Measurements from ENCODE around the gene HMGN5. TPM values are rescaled to one million over a fixed set of nuclear protein-coding genes. Genes with fewer than 3 reads are reported as not detected.

HMGN5 gene
- total and polyA plus RNA-seq, 2 of the 8 experiments (the other 6 are each of a cell fraction or from before 2014, with no cell fraction given) = 6.0 to 20.4 TPM

DNA sequence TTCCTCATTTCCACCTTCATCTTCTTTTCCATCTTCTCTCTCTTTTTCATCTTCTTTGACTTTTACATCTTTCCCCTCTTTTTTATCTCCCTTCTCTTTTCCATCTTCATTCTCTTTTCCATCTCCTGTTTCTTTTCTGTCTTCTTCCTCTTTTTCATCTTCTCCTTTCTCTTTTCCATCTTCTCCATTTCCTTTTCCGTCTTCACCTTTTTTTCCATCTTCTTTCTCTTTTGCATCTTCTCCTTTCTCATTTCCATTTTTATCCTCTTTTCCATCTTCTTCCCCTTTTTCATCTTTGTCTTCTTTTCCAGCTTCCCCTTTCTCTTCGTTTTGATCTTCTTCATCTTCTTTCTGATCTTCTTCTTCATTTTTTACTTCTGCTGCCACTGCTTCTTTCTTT is 87.0 kb downstream of the HMGN5 start:
- Histone ChIP-seq H3K79me2 (ENCODE audit: control insufficient read depth in 1 of 2, insufficient read depth in 2 of 2, low read length in 2 of 2) (peaks cover 0 to 8% of the 10 kb centered on the region in 2 experiments; a peak in 2 of 4 replicates), H4K5ac (ENCODE audit: insufficient read length, low read depth, low read length) (no peak overlapping the region), H3K36me3 (ENCODE audit: control insufficient read depth in 2 of 4, insufficient read depth in 4 of 4, low read length in 3 of 4) (no peaks in the 10 kb centered on the region), H3K27ac (ENCODE audit: low read depth, low read length) (no peak overlapping the region), H2BK15ac (ENCODE audit: low read length) (no peak overlapping the region), H2BK20ac (ENCODE audit: low read length) (no peak overlapping the region), H3K18ac (ENCODE audit: extremely low read depth, low read length) (no peak overlapping the region), H2BK12ac (ENCODE audit: low read depth, low read length) (no peak overlapping the region), H3K9me3 (ENCODE audit: insufficient read depth in 2 of 2, low read depth in 1 of 2, low read length in 1 of 2) (no peaks in the 10 kb centered on the region), H3K23ac (ENCODE audit: insufficient read length) (no peak overlapping the region), H3K9ac (replicated peaks in 1 of 4; ENCODE audit: extremely low read depth in 1 of 4, low read depth in 3 of 4, low read length in 3 of 4) (no peak overlapping the region), H3K4me3 (ENCODE audit: extremely low read depth in 1 of 4, insufficient read depth in 2 of 4, low read depth in 3 of 4, low read length in 4 of 4) (no peak overlapping the region), H3K56ac (replicated peaks; ENCODE audit: insufficient read length, low read depth, low read length) (no peak overlapping the region), H3K79me1 (ENCODE audit: low read depth, low read length) (no peaks in the 10 kb centered on the region), H4K8ac (ENCODE audit: extremely low read depth, insufficient read depth, low read length) (no peak overlapping the region), H3K14ac (ENCODE audit: insufficient read length) (no peak overlapping the region), H2AFZ (ENCODE audit: low read length) (no peak overlapping the region), H4K20me1 (replicated peaks in 1 of 2; ENCODE audit: control insufficient read depth in 1 of 2, insufficient read depth in 2 of 2, low read length in 2 of 2) (no peaks in the 10 kb centered on the region), H2BK5ac (ENCODE audit: low read depth, low read length) (no peak overlapping the region), H4K91ac (replicated peaks; ENCODE audit: insufficient read length, low read length) (no peak overlapping the region), H3K23me2 (ENCODE audit: low read depth, low read length) (no peaks in the 10 kb centered on the region), H3K4ac (replicated peaks; ENCODE audit: insufficient read length, low read depth, low read length) (no peak overlapping the region), H3K4me2 (ENCODE audit: insufficient read depth in 1 of 2, low read depth in 2 of 2, low read length in 2 of 2) (no peak overlapping the region), H3K4me1 (replicated peaks in 1 of 4; ENCODE audit: control insufficient read depth in 3 of 4, insufficient read depth in 4 of 4, low read length in 3 of 4) (no peaks in the 10 kb centered on the region), H2BK120ac (replicated peaks; ENCODE audit: low read depth, low read length) (no peak overlapping the region), H3K27me3 (replicated peaks in 1 of 4; ENCODE audit: control insufficient read depth in 3 of 4, extremely low read depth in 1 of 4, insufficient read depth in 3 of 4, low read length in 3 of 4) (no peaks in the 10 kb centered on the region), H2AK5ac (ENCODE audit: low read depth, low read length) (no peak overlapping the region)
- no peak for FAIRE-seq
- DNase-seq (ENCODE audit: low read depth in 1 of 2, low spot score in 2 of 2) = no peak
- WGBS, 2 experiments (ENCODE audit: extremely low coverage in 1 of 2, insufficient coverage in 1 of 2, insufficient read length in 1 of 2, insufficient replicate concordance in 2 of 2, low coverage in 1 of 2, low lambda C conversion rate in 2 of 2, missing lambda C conversion rate in 1 of 2) = 88 to 100% methylated on average over 1 to 2 of the region's 2 CpGs
- TF ChIP-seq CHD1 (IDR thresholded peaks at IDR 0.05; ENCODE audit: low read depth, low read length) (no peak), KDM5A (IDR thresholded peaks at IDR 0.05; ENCODE audit: low read length) (no peak), TAF7 (optimal IDR thresholded peaks at IDR 0.05; ENCODE audit: borderline replicate concordance, low read depth, low read length) (no peak), RAD21 (IDR thresholded peaks at IDR 0.05 in 1 of 2, conservative IDR thresholded peaks at IDR 0.05 in 1 of 2; ENCODE audit: low read depth in 2 of 2, low read length in 2 of 2) (no peak), SIN3A (conservative IDR thresholded peaks at IDR 0.05 in 1 of 2, IDR thresholded peaks at IDR 0.05 in 1 of 2; ENCODE audit: low read depth in 1 of 2, low read length in 2 of 2) (no peak), JUN (IDR thresholded peaks at IDR 0.05; ENCODE audit: low read depth, low read length) (no peak), FOSL1 (IDR thresholded peaks at IDR 0.05; ENCODE audit: insufficient read depth, low read depth, low read length) (no peak), SP2 (IDR thresholded peaks at IDR 0.05; ENCODE audit: low read length) (no peak)
- TF ChIP-seq, protein P1, sequence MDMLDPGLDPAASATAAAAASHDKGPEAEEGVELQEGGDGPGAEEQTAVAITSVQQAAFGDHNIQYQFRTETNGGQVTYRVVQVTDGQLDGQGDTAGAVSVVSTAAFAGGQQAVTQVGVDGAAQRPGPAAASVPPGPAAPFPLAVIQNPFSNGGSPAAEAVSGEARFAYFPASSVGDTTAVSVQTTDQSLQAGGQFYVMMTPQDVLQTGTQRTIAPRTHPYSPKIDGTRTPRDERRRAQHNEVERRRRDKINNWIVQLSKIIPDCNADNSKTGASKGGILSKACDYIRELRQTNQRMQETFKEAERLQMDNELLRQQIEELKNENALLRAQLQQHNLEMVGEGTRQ (IDR thresholded peaks at IDR 0.05; ENCODE audit: low read length) = no peak
- TF ChIP-seq, protein P2, sequence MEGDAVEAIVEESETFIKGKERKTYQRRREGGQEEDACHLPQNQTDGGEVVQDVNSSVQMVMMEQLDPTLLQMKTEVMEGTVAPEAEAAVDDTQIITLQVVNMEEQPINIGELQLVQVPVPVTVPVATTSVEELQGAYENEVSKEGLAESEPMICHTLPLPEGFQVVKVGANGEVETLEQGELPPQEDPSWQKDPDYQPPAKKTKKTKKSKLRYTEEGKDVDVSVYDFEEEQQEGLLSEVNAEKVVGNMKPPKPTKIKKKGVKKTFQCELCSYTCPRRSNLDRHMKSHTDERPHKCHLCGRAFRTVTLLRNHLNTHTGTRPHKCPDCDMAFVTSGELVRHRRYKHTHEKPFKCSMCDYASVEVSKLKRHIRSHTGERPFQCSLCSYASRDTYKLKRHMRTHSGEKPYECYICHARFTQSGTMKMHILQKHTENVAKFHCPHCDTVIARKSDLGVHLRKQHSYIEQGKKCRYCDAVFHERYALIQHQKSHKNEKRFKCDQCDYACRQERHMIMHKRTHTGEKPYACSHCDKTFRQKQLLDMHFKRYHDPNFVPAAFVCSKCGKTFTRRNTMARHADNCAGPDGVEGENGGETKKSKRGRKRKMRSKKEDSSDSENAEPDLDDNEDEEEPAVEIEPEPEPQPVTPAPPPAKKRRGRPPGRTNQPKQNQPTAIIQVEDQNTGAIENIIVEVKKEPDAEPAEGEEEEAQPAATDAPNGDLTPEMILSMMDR (IDR thresholded peaks at IDR 0.05; ENCODE audit: control extremely low read depth in 1 of 3, insufficient read depth in 1 of 3, low read depth in 1 of 3, low read length in 3 of 3) = no peak
- POLR2A ChIA-PET (ENCODE audit: partially characterized antibody) = no interaction called here
- CTCF ChIA-PET (ENCODE audit: partially characterized antibody) = no interaction called here

Measured in H1 (cell line).